ENCODE results near the gene IGLL1.

- TF ChIP-seq POLR2A (IDR thresholded peaks at IDR 0.05) (no peak), CTCF (IDR thresholded peaks at IDR 0.05) (no peak)
Measured at GRCh38 chr22:23549198-23549595, 30.9 kb downstream of the IGLL1 start.
